Mesenchymal stem cell (in vitro differentiated cells and primary cell): ENCODE data around the gene FMN2.

Experiments used
- DNase-seq: peaks from one replicate; pipeline ENCODE4 v3.0.0-alpha.2; 2013
- H2AFZ ChIP-seq: one replicate; pipeline ENCODE4 v1.6.1; 2013; ENCODE audit warnings: low read depth, mild to moderate bottlenecking, control low read depth, inconsistent platforms, low read length, moderate library complexity
- H2AK5ac ChIP-seq: 2 replicates; pipeline ENCODE4 v1.6.1; 2013; ENCODE audit warnings: low read length, moderate library complexity, mild to moderate bottlenecking, inconsistent platforms; ENCODE audit not compliant: severe bottlenecking
- H2BK120ac ChIP-seq: one replicate; pipeline ENCODE4 v1.6.1; 2013; ENCODE audit warnings: low read depth, mild to moderate bottlenecking, inconsistent platforms, low read length, moderate library complexity
- H2BK12ac ChIP-seq, 2 experiments: one replicate each; pipeline ENCODE4 v1.6.1; 2013; ENCODE audit warnings: inconsistent platforms in 2 of 2, low read length in 2 of 2, mild to moderate bottlenecking in 2 of 2, moderate library complexity in 2 of 2, control low read depth in 1 of 2
- H2BK15ac ChIP-seq: one replicate; pipeline ENCODE4 v1.6.1; 2013; ENCODE audit warnings: mild to moderate bottlenecking, low read depth, inconsistent platforms; ENCODE audit not compliant: poor library complexity, severe bottlenecking
- H2BK5ac ChIP-seq: 2 replicates; pipeline ENCODE4 v1.6.1; 2013; ENCODE audit warnings: low read depth, mild to moderate bottlenecking, low read length, control low read depth, inconsistent platforms; ENCODE audit not compliant: poor library complexity, severe bottlenecking
- H3K14ac ChIP-seq, 2 experiments: one replicate each; pipeline ENCODE4 v1.6.1; 2013; ENCODE audit warnings: inconsistent platforms in 2 of 2, low read length in 2 of 2, control low read depth in 1 of 2, mild to moderate bottlenecking in 1 of 2, moderate library complexity in 1 of 2
- H3K18ac ChIP-seq, 2 experiments: one replicate each; pipeline ENCODE4 v1.6.1; 2013; ENCODE audit warnings: inconsistent platforms in 2 of 2, low read length in 2 of 2, control low read depth in 1 of 2, low read depth in 1 of 2, mild to moderate bottlenecking in 1 of 2
- H3K23ac ChIP-seq, 2 experiments: one replicate each; pipeline ENCODE4 v1.6.1; 2013; ENCODE audit warnings: inconsistent platforms in 2 of 2, low read length in 2 of 2, mild to moderate bottlenecking in 2 of 2, moderate library complexity in 2 of 2, control low read depth in 1 of 2
- H3K27ac ChIP-seq: 2 replicates; pipeline ENCODE4 v1.5.1; 2013; ENCODE audit warnings: mild to moderate bottlenecking, moderate library complexity, low read length, control low read depth, inconsistent platforms; ENCODE audit not compliant: poor library complexity, severe bottlenecking
- H3K27me3 ChIP-seq, 2 experiments: 2 replicates each; pipeline versions ENCODE4 v1.6.1 to v1.7.0; 2013; ENCODE audit warnings: low read length in 2 of 2, mild to moderate bottlenecking in 2 of 2, moderate library complexity in 2 of 2, control low read depth in 1 of 2, inconsistent platforms in 1 of 2; ENCODE audit not compliant: control insufficient read depth in 1 of 2, insufficient read depth in 1 of 2
- H3K36me3 ChIP-seq, 2 experiments: 2 replicates each; pipeline versions ENCODE4 v1.6.1 to v1.7.0; 2013; ENCODE audit warnings: low read length in 2 of 2, control low read depth in 1 of 2, inconsistent platforms in 1 of 2, low read depth in 1 of 2, mild to moderate bottlenecking in 1 of 2; ENCODE audit not compliant: insufficient read depth in 2 of 2, control insufficient read depth in 1 of 2
- H3K4ac ChIP-seq, 2 experiments: one replicate each; pipeline ENCODE4 v1.6.1; 2013; ENCODE audit warnings: inconsistent platforms in 2 of 2, low read length in 2 of 2, mild to moderate bottlenecking in 2 of 2, moderate library complexity in 2 of 2, control low read depth in 1 of 2, low read depth in 1 of 2
- H3K4me1 ChIP-seq: 2 replicates; pipeline ENCODE4 v1.6.1; 2013; ENCODE audit warnings: low read depth, low read length, control low read depth; ENCODE audit not compliant: control insufficient read depth, insufficient read depth
- H3K4me2 ChIP-seq: 2 replicates; pipeline ENCODE4 v1.6.1; 2013; ENCODE audit warnings: low read length, mild to moderate bottlenecking, inconsistent platforms; ENCODE audit not compliant: poor library complexity, severe bottlenecking
- H3K4me3 ChIP-seq, 2 experiments: 2 replicates each; pipeline versions ENCODE4 v1.5.1 to v1.7.0; 2013; ENCODE audit warnings: low read length in 2 of 2, mild to moderate bottlenecking in 2 of 2, control low read depth in 1 of 2, low read depth in 1 of 2; ENCODE audit not compliant: insufficient read depth in 1 of 2
- H3K79me1 ChIP-seq: replicated peaks from 2 replicates; pipeline ENCODE4 v1.6.1; 2013; ENCODE audit warnings: mild to moderate bottlenecking, control low read depth, low read length, inconsistent platforms; ENCODE audit not compliant: poor library complexity, severe bottlenecking
- H3K9ac ChIP-seq: 2 replicates; pipeline ENCODE4 v1.7.0; 2013; ENCODE audit warnings: mild to moderate bottlenecking, low read length, moderate library complexity
- H3K9me3 ChIP-seq: 2 replicates; pipeline ENCODE4 v1.7.0; 2013; ENCODE audit warnings: mild to moderate bottlenecking, low read length; ENCODE audit not compliant: control insufficient read depth
- H4K8ac ChIP-seq: one replicate; pipeline ENCODE4 v1.6.1; 2013; ENCODE audit warnings: inconsistent platforms, mild to moderate bottlenecking, low read length, moderate library complexity
- H4K91ac ChIP-seq: one replicate; pipeline ENCODE4 v1.6.1; 2013; ENCODE audit warnings: mild to moderate bottlenecking, low read length, inconsistent platforms
- WGBS: methylation state at CpG from one replicate; pipeline ENCODE4 v1.1.7; 2013; ENCODE audit warnings: mixed read lengths; 5-methylcytosine and 5-hydroxymethylcytosine counted together

FMN2 gene

DNA sequence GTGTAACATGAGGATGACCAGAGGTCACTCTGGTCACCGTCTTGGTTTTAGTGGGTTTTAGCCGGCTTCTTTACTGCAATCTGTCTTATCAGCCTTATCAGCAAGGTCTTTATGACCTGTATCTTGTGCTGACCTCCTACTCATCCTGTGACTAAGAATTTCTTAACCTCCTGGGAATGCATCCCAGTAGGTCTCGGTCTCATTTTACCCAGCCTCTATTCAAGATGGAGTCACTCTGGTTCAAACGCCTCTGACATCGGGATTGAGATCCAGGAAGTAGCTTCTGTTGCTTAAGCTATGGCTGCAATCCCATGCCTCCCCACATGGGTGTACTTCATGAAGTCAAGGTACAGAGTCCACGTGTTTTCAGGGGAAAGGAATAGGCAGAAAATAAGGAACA is 19.9 kb downstream of the FMN2 start:
- Histone ChIP-seq H3K23ac (no peak overlapping the region), H3K36me3 (no peaks in the 10 kb centered on the region)

DNA sequence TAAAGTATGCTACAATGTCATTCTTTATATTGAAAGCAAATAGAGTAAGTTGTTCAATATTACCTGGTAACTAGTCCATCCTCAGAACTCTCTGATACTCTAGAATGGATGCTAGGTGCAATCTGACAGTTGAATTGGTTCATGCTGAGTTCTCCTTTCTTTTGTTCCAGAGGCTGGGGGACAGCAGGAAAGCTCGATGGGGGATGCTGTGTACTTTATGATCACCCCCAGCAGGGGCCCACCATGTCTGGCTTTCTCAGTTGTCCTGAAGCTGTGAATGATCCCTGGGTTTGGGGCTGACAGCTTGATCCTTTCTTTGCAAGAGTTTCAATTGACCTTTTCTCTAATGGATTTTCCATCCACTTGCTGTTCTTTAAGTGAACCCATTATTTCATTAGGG is 22.5 kb downstream of the FMN2 start:
- Histone ChIP-seq H2BK12ac (no peak overlapping the region), H3K14ac (no peak overlapping the region), H3K4me3 (no peak overlapping the region), H3K23ac (no peak overlapping the region), H3K18ac (no peak overlapping the region), H2AFZ (no peak overlapping the region), H3K27me3 (no peaks in the 10 kb centered on the region), H4K8ac (no peak overlapping the region), H2BK5ac (no peak overlapping the region), H3K4me1 (no peaks in the 10 kb centered on the region), H4K91ac (no peak overlapping the region), H2AK5ac (no peak overlapping the region), H3K9ac (no peak overlapping the region), H2BK120ac (no peak overlapping the region), H3K4me2 (no peak overlapping the region), H3K79me1 (peaks cover 27% of the 10 kb centered on the region), H3K4ac (no peak overlapping the region), H3K27ac (no peak overlapping the region), H3K9me3 (no peaks in the 10 kb centered on the region), H3K36me3 (no peaks in the 10 kb centered on the region), H2BK15ac (no peak overlapping the region)
- no peak for DNase-seq
- 43% methylated on average over 1 of the region's 1 CpG for WGBS

More for the DNA sequence above, 19.9 kb downstream of the FMN2 start:
- Histone ChIP-seq H3K4me1 (peaks cover 3% of the 10 kb centered on the region), H3K4me2 (no peak overlapping the region), H3K14ac (no peak overlapping the region), H2BK120ac (no peak overlapping the region), H3K27me3 (no peaks in the 10 kb centered on the region), H2BK5ac (no peak overlapping the region), H3K9ac (no peak overlapping the region), H4K8ac (no peak overlapping the region), H3K18ac (no peak overlapping the region), H3K79me1 (peaks cover 21% of the 10 kb centered on the region), H3K4ac (no peak overlapping the region), H3K9me3 (no peaks in the 10 kb centered on the region), H3K4me3 (no peak overlapping the region), H2BK15ac (no peak overlapping the region), H2AK5ac (no peak overlapping the region), H2BK12ac (no peak overlapping the region), H3K27ac (no peak overlapping the region), H4K91ac (no peak overlapping the region), H2AFZ (no peak overlapping the region)
- no peak for DNase-seq
- WGBS = 70% methylated on average over 5 of the region's 6 CpGs

DNA sequence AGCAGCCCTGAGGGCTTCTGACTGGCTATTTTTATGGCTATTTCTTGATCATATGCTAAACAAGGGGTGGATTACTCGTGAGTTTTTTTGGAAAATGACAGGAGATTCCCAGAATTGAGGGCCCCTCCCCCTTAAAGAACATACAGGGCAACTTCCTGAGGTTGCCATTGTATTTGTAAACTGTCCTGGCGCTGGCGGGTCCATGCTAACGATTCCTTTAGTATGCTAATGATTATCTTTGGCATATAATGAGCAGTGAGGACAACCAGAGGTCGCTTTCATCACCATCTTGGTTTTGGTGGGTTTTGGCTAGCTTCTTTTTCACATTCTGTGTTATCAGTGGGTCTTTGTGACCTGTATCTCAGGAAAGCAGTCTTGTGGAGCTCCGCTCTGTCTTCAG is 24.1 kb downstream of the FMN2 start:
- H3K9me3 ChIP-seq = no peaks in the 10 kb centered on the region
- no peak overlapping the region for H3K9ac ChIP-seq
- H3K23ac ChIP-seq = no peak overlapping the region
- H2AFZ ChIP-seq = no peak overlapping the region
- no peak for DNase-seq
- H3K4ac ChIP-seq = no peak overlapping the region
- no peaks in the 10 kb centered on the region for H3K36me3 ChIP-seq
- no peak overlapping the region for H2BK15ac ChIP-seq
- no peak overlapping the region for H2AK5ac ChIP-seq
- 76% methylated on average over 6 of the region's 6 CpGs for WGBS
- no peak overlapping the region for H3K18ac ChIP-seq
- no peak overlapping the region for H4K91ac ChIP-seq
- H2BK5ac ChIP-seq = no peak overlapping the region
- no peak overlapping the region for H2BK120ac ChIP-seq
- peaks cover 30% of the 10 kb centered on the region for H3K79me1 ChIP-seq
- H2BK12ac ChIP-seq = no peak overlapping the region
- no peak overlapping the region for H3K4me2 ChIP-seq
- no peaks in the 10 kb centered on the region for H3K4me1 ChIP-seq
- no peak overlapping the region for H3K4me3 ChIP-seq
- H3K27me3 ChIP-seq = no peaks in the 10 kb centered on the region
- no peak overlapping the region for H4K8ac ChIP-seq
- H3K27ac ChIP-seq = no peak overlapping the region
- H3K14ac ChIP-seq = no peak overlapping the region

DNA sequence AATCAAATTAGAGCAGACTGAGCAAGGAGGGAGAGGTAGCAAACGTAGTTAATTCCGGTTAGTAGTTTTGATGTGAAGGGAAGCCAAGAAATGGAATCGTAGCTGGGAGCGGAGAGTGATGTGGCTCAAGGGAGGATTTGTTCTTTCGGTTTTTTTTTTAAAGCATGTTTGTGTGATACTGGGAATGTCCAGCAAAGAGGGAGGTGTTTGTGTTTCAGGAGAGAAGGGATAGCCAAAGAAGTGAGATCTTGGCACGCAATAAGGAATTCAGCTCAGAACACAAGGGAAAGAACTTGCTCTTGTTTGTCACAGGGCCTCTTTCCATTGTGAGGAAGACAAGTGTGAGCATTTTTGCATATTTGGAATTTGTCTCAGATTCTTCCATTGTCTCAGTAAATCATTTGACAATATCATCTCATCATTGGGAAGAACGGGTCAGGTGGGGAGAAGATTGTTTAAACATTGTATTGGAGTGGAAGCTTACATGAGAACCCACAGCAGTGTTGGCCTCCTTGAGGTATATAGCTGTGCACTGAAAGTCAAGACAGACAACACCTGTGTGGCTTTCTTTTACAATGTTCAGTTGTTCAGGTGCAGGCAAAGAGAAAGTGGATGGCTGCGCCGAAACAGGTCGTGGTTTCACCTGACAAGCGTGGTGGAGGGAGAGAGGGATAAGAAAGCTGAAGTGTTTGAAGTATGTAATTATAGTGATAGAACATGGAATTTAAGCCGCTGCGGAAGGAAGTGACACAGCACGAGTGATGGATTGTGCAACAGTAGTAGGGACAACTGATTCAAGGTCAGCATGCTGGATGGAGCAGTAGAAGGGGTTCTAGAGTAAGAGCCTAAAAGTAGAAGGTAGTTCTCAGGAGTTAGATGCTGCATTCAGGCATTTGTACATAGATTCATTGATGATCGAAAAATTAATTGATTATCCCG is 25.4 kb downstream of the FMN2 start:
- Histone ChIP-seq H3K9me3 (no peaks in the 10 kb centered on the region), H3K36me3 (no peaks in the 10 kb centered on the region), H3K4me1 (no peaks in the 10 kb centered on the region), H4K8ac (no peak overlapping the region), H3K4me3 (peak overlapping the region in 1 of 2 experiments; percentile 7), H3K14ac (no peak overlapping the region), H3K9ac (no peak overlapping the region), H2BK12ac (no peak overlapping the region), H3K18ac (no peak overlapping the region), H3K79me1 (peaks cover 27% of the 10 kb centered on the region), H3K23ac (no peak overlapping the region), H2AFZ (no peak overlapping the region), H3K27ac (no peak overlapping the region), H2BK120ac (no peak overlapping the region), H2BK5ac (no peak overlapping the region), H2AK5ac (no peak overlapping the region), H3K27me3 (no peaks in the 10 kb centered on the region), H3K4ac (no peak overlapping the region), H3K4me2 (no peak overlapping the region), H4K91ac (no peak overlapping the region), H2BK15ac (no peak overlapping the region)
- WGBS = 90% methylated on average over 15 of the region's 16 CpGs
- DNase-seq = no peak
